Measurements from ENCODE around the gene TIMM23.
A peak's percentile ranks its signal among the peaks of the same experiment; 100 is the strongest.

GRCh38 chr10:46035923-46036849, 63.9 kb downstream of the TIMM23 start:
- no peak for TF ChIP-seq CTCF (IDR thresholded peaks at IDR 0.05; ENCODE audit: low read depth, low read length, missing input control)
- no peak for TF ChIP-seq ZBTB33 (IDR thresholded peaks at IDR 0.05)
- peak in 1 of 2 donors; percentile 38 for TF ChIP-seq RAD21 (IDR thresholded peaks at IDR 0.05)
- TF ChIP-seq YY1 (IDR thresholded peaks at IDR 0.05): peak; percentile 50
- TF ChIP-seq HNF4G (IDR thresholded peaks at IDR 0.05): no peak
- TF ChIP-seq JUND (IDR thresholded peaks at IDR 0.05): peak in 1 of 2 donors; percentile 7
- no peak for TF ChIP-seq REST (IDR thresholded peaks at IDR 0.05)
- TF ChIP-seq RXRA (IDR thresholded peaks at IDR 0.05): peak in 1 of 2 donors; percentile 43
- TF ChIP-seq TAF1 (conservative IDR thresholded peaks at IDR 0.05): no peak
